KBM-7 (cell line): Measurements from ENCODE around the gene SPRED1.
A peak's percentile ranks its signal among the peaks of the same experiment; 100 is the strongest.
"Not testable (repeated sequence)": the region's sequence is repeated elsewhere in the genome, so short reads cannot be mapped to it uniquely, and the experiment has no call there.

Experiments
- DNase-seq: peaks from one replicate; pipeline ENCODE4 v3.0.0-alpha.2; 2015
- in situ Hi-C: fragments of 300-500 bp; cut with MboI; formaldehyde crosslinking; loops from 2 replicates; pipeline ENCODE4 v1.14.3; 2020; ENCODE audit warnings: low sequenced_read_pairs, low pct_unique_long_range_greater_than_20kb, mixed read lengths

The SPRED1 gene

GRCh38 chr15:38271895-38272294 is 19.3 kb downstream of the SPRED1 start:
- DNase-seq = no peak
- in situ Hi-C loops = no loop called here

- DNase-seq, in situ Hi-C loops: not testable (repeated sequence)
These were observed 19.8 kb downstream of the SPRED1 start for GRCh38 chr15:38272431-38272830.

DNA sequence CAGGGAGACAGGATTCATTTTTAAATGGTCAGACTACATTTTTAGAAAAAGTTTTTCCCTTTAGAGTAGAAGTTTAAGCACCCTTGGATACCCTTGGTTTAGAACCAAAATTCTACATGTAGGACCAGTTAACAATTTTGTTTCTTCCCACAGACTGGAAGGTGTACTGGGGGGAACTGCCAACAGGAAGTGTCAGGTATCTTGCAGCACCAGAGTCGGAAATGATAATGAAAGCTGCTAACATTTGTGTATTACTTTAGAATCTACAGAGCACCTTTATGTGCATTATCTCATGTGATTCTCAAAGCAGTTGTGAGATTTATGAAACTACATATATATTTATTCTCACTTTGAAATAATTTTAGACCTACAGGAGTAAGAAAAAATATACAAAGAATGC is 21.5 kb downstream of the SPRED1 start:
- in situ Hi-C loops = no loop called here
- no peak for DNase-seq

- DNase-seq = no peak
These were observed 23.3 kb downstream of the SPRED1 start for GRCh38 chr15:38275959-38276358.

GRCh38 chr15:38277281-38277680 is 24.6 kb downstream of the SPRED1 start:
- in situ Hi-C loops = not testable (repeated sequence)

More at GRCh38 chr15:38275959-38276358, 23.3 kb downstream of the SPRED1 start:
- in situ Hi-C loops = no loop called here

GRCh38 chr15:38281031-38281430 is 28.4 kb downstream of the SPRED1 start:
- in situ Hi-C loops = no loop called here
- no peak for DNase-seq

More at GRCh38 chr15:38277281-38277680, 24.6 kb downstream of the SPRED1 start:
- DNase-seq = not testable (repeated sequence)

- DNase-seq = peak; percentile 31
- in situ Hi-C loops = no loop called here
These were observed 30.4 kb downstream of the SPRED1 start for GRCh38 chr15:38283010-38283409.

GRCh38 chr15:38285456-38285855 is 32.8 kb downstream of the SPRED1 start:
- no peak for DNase-seq
- in situ Hi-C loops = no loop called here

- DNase-seq = peak; percentile 19
- in situ Hi-C loops = no loop called here
These were observed 41.5 kb downstream of the SPRED1 start for GRCh38 chr15:38294126-38294525.

- in situ Hi-C loops = no loop called here
- no peak for DNase-seq
These were observed 45.2 kb downstream of the SPRED1 start for GRCh38 chr15:38297623-38298388.

- in situ Hi-C loops = no loop called here
- DNase-seq = no peak
These were observed 46.6 kb downstream of the SPRED1 start for GRCh38 chr15:38299216-38299615.

- in situ Hi-C loops = no loop called here
- no peak for DNase-seq
These were observed 47.8 kb downstream of the SPRED1 start for GRCh38 chr15:38300395-38300794.

GRCh38 chr15:38304481-38304880 is 51.8 kb downstream of the SPRED1 start:
- in situ Hi-C loops = no loop called here
- no peak for DNase-seq

- in situ Hi-C loops = no loop called here
- peak; percentile 37 for DNase-seq
These were observed 54.6 kb downstream of the SPRED1 start for GRCh38 chr15:38307251-38307650.

DNA sequence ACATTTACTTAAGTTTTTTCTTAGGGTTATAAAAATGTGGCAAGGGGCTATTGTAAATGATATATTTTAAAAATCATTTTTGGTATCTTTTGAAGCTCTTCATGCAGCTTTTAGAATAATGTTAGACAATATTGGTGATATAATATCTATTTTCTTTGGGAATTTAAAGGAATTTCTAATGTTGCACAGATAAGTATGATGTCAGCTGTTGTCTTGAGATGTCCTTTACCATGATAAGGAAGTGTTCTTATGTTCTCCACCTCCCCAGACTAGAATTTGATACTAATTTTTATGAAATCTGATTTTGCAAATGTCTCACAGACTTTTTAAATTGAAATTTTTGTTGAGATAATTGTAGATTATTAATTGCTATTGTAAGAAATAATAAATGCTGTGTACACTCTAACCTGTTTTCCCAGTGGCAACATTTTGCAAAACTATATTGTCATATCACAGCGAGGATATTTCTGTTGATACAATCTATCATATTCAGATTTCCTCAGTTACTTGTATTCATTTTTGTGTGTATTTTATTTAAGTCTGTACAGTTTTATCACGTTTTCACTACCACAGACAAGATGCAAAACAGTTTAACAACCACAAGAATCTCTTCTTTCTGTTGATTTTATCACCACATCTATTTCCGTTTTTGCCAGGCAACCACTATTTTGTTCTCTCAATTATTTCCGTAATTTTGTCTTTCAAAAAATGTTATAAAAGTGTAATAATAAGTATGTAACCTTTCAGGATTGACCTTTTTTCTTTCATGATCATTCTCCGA is 55.4 kb downstream of the SPRED1 start:
- in situ Hi-C loops = no loop called here
- DNase-seq = no peak

- in situ Hi-C loops = no loop called here
- DNase-seq = no peak
These were observed 56.2 kb downstream of the SPRED1 start for GRCh38 chr15:38308797-38309196.

- no peak for DNase-seq
- in situ Hi-C loops = no loop called here
These were observed 59.6 kb downstream of the SPRED1 start for GRCh38 chr15:38312190-38312589.

DNA sequence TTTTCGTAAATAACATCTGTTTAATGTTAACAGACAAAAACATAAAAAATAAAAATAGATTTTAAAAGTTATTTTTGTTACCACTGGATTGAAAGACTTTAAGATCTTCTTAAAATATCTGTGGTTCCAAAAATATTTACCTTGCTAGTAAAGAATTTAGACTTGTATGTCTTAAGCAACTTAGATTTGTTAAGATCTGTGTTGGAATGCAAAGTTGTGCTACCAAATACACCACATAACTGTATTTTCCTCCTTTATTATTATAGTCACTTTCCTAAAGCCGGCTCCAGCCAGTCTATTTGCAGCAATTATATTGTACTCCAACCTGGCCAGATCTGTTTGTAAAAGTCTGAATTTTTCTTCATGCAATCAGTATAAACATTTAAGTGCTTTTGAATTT is 63.7 kb downstream of the SPRED1 start:
- in situ Hi-C loops = no loop called here
- DNase-seq = no peak

DNA sequence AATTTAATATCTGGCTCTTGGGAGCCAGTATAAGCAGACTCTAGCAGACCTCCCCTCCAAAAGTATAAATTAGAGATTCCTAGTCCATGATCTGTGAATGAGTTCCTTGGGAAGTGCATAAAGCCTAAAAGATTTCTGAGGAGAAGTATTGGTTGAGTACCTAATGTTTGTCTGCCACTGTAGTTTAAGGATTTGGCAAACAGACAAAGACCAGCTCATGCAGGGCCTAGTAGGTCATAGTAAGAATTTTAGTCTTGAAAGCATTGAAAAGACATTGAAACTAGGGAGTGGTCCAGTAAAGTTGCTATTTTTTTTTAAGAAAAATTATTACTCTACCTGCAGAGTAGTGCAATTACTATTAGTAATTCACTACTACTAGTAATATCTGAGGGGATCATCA is 67.5 kb downstream of the SPRED1 start:
- DNase-seq = no peak
- in situ Hi-C loops = no loop called here

GRCh38 chr15:38320866-38321265 is 68.2 kb downstream of the SPRED1 start:
- no peak for DNase-seq
- in situ Hi-C loops = no loop called here
